Mesodermal cell (in vitro differentiated cells): Measurements from ENCODE around the gene PIGB.

ENCODE experiments used
- H3K27ac ChIP-seq: 2 replicates; pipeline ENCODE4 v1.7.0; 2013; ENCODE audit warnings: mild to moderate bottlenecking, low read depth, low read length, moderate library complexity; ENCODE audit not compliant: severe bottlenecking
- H3K36me3 ChIP-seq: 2 replicates; pipeline ENCODE4 v1.7.1; 2013; ENCODE audit warnings: mild to moderate bottlenecking, low read length, moderate library complexity; ENCODE audit not compliant: control insufficient read depth, insufficient read depth
- H3K4me1 ChIP-seq: one replicate; pipeline ENCODE4 v1.7.1; 2013; ENCODE audit warnings: mild to moderate bottlenecking, low read length; ENCODE audit not compliant: insufficient read depth, control insufficient read depth, poor library complexity, severe bottlenecking
- H3K4me3 ChIP-seq: 2 replicates; pipeline ENCODE4 v1.7.0; 2013; ENCODE audit warnings: low read length, control low read depth, mild to moderate bottlenecking; ENCODE audit not compliant: insufficient read depth, poor library complexity, severe bottlenecking; ENCODE audit errors: extremely low read depth
- H3K9me3 ChIP-seq: 2 replicates; pipeline ENCODE4 v1.7.1; 2013; ENCODE audit warnings: mild to moderate bottlenecking, low read length, moderate library complexity; ENCODE audit not compliant: control insufficient read depth
- WGBS, 2 experiments: methylation state at CpG; one replicate each; pipeline ENCODE4 v1.1.5; 2013; ENCODE audit warnings: missing lambda C conversion rate in 2 of 2; ENCODE audit not compliant: insufficient coverage in 2 of 2; 5-methylcytosine and 5-hydroxymethylcytosine counted together

The PIGB gene

DNA sequence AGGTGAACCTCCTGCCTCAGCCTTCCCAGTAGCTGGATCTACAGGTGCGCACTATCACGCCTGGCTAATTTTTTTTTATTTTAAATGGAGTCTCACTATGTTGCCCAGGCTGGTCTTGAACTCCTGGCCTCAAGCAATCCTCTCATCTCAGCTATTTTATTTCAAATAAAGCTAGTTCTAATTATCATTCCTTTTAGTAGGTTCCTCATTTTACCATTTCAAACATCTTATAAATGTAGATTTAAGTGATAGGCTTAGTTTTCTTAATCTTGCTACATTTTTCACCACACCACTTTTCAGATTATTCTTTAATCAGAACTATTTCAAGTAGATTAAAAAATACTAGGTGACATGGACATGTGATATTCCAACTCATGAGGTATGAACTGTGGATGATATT lies 30.3 kb downstream of the PIGB start:
- WGBS, 2 experiments: 100% methylated on average over 2 of the region's 2 CpGs; no CpG with 5 or more reads in 1 of the 2 experiments
- H3K4me1 ChIP-seq: peaks cover 4% of the 10 kb centered on the region

DNA sequence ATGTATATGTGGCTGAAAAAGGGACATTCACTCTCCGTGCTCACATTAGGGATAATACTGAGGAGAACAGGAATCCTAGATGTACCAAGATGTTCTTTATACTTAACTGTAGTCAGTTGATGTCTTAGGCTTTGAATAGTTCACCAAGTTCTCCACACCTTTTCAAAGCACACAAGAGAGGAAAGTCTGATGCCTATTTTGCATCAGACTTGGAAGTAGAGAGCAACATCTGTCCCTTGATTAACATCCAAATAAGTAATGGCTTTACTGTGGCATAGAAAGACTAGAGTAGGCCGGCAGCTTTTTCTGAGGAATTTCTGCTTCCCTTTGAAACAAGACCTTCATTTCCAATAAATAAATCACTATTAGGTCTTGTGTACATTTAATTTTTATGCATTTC lies 34.0 kb downstream of the PIGB start:
- no CpG with 5 or more reads among the region's 2 CpGs for WGBS, 2 experiments
- no peaks in the 10 kb centered on the region for H3K4me1 ChIP-seq
- H3K9me3 ChIP-seq: no peaks in the 10 kb centered on the region
- no peaks in the 10 kb centered on the region for H3K36me3 ChIP-seq
- no peak overlapping the region for H3K4me3 ChIP-seq
- no peak overlapping the region for H3K27ac ChIP-seq

More for the DNA sequence above, 30.3 kb downstream of the PIGB start:
- H3K27ac ChIP-seq: no peak overlapping the region
- peaks cover 4% of the 10 kb centered on the region for H3K36me3 ChIP-seq
- H3K4me3 ChIP-seq: no peak overlapping the region
- H3K9me3 ChIP-seq: no peaks in the 10 kb centered on the region

DNA sequence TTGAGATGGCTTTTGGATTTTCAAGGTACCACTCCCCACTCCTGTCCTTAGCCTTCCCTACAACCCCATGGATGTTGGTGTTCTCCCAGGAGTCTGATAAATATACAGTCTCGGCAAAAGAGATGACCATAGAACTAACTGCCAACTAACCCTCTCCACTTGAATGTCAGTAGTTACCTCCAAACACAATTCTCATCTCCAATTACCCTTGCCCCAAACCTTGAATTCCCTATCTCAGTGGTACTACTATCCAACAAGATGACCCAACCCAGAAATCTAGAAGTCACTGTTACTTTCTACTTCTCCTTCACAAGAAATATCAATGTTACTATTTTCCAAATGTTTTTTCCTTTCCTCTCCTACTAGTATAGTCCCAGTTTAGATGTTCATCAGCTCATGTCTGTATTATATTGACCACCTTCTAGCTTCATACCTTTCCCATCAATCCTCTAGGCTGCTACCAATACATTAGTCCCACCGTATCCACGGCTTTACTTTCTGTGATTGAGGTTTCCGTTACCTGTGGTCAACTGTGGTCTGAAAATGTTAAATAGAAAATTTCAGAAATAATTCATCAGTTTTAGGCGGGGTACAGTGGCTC lies 38.1 kb downstream of the PIGB start:
- Histone ChIP-seq H3K27ac (no peak overlapping the region), H3K36me3 (no peaks in the 10 kb centered on the region), H3K4me3 (no peak overlapping the region), H3K9me3 (no peaks in the 10 kb centered on the region), H3K4me1 (no peaks in the 10 kb centered on the region)
- WGBS, 2 experiments: 100% methylated on average over 2 of the region's 5 CpGs; no CpG with 5 or more reads in 1 of the 2 experiments

DNA sequence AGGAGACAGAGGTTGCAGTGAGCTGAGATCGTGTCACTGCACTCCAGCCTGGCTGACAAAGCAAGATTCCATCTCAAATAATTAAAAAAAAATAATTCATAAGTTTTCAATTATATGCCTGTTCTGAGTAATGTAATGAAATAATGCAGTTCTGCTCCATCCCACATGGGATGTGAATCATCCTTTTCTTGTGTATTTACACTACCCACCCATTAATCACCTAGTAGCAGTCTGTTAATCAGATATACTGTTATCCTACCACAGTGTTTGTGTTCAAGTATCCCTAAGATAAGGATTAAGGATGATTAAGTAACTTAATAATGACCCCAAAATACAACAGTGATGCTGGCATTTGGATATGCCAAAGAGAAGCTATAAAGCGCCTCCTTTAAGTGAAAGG lies 38.8 kb downstream of the PIGB start:
- WGBS, 2 experiments: no CpG with 5 or more reads among the region's 2 CpGs
- H3K4me3 ChIP-seq: no peak overlapping the region
- no peaks in the 10 kb centered on the region for H3K36me3 ChIP-seq
- H3K9me3 ChIP-seq: no peaks in the 10 kb centered on the region
- no peak overlapping the region for H3K27ac ChIP-seq
- H3K4me1 ChIP-seq: no peaks in the 10 kb centered on the region

DNA sequence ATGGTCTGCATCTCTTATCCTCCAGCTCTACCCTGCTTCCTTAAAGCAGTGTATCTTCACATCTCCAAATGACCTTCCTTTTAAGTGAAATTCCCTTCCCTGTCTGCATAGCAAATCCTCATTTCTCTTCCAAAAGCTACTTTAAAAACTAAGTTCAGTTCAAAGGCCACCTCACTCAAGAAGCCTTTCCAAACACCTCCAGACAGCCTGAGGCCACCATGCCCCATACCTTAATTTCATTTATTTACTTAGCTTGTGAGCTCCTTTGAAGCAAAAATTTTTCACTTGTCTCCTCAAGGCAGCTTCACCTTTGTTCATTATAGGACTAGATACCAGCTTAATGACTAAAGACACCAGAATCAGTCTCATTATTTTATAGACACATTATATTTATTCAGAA lies 39.4 kb downstream of the PIGB start:
- H3K9me3 ChIP-seq: no peaks in the 10 kb centered on the region
- no peaks in the 10 kb centered on the region for H3K36me3 ChIP-seq
- no peak overlapping the region for H3K27ac ChIP-seq
- no peaks in the 10 kb centered on the region for H3K4me1 ChIP-seq
- no peak overlapping the region for H3K4me3 ChIP-seq

DNA sequence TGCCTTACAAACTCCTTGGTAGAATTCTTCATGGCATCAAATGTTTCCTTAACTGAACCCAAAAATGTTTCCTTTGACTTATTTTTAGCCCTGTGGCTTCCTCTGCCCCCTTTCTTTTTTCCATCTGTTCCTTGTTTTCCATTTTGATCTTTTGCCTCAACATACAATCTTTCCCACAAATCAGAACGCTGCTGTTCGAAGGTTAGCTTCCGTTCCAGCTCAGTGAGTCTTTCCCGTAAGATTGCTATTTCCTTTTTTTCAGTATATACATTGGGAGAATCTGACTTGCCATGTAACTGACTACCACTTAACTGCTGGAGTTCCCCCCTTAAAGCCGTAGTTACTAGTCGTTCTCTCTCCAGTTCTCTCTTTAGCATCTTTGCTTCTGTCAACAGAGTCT lies 41.2 kb downstream of the PIGB start:
- Histone ChIP-seq H3K4me3 (no peak overlapping the region), H3K27ac (no peak overlapping the region), H3K36me3 (no peaks in the 10 kb centered on the region), H3K9me3 (no peaks in the 10 kb centered on the region), H3K4me1 (no peaks in the 10 kb centered on the region)
- 78 to 86% methylated on average over 5 of the region's 6 CpGs for WGBS, 2 experiments

DNA sequence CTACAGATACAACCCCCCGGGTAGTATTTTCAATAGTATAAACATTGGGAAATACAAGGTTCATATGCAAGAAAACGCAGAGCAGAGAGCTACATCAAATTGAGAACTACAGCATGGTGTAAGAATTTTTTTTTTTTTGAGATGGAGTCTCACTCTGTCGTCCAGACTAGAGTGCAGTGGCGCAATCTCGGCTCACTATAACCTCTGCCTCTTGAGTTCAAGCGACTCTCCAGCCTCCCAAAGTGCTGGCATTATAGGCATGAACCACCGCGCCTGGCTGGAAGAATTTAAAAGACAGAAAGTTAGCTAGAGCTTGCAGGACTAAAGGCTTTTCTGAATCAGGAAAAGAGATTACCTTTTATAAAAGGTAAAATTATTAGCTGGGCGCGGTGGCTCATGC lies 42.0 kb downstream of the PIGB start:
- WGBS, 2 experiments: 85 to 89% methylated on average over 6 to 7 of the region's 10 CpGs
- Histone ChIP-seq H3K9me3 (no peaks in the 10 kb centered on the region), H3K27ac (no peak overlapping the region), H3K36me3 (no peaks in the 10 kb centered on the region), H3K4me3 (no peak overlapping the region), H3K4me1 (no peaks in the 10 kb centered on the region)

DNA sequence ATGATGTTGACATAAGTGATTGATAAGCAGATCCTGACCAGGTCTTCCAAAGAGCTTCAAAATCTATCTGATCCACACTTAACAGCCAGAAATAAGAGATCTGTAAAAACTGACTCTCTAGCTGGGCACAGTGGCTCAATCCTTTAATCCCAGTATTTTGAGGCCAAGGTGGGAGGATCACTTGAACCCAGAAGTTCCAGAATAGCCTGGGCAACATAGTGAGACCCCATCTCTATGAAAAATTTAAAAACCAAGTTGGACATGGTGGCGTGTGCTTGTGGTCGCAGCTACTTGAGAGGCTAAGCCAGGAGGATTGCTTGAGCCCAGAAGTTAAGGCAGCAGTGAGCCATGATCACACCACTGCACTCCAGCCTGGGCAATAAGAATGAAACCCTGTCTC lies 43.6 kb downstream of the PIGB start:
- Histone ChIP-seq H3K27ac (no peak overlapping the region), H3K36me3 (no peaks in the 10 kb centered on the region), H3K9me3 (no peaks in the 10 kb centered on the region), H3K4me1 (no peaks in the 10 kb centered on the region), H3K4me3 (no peak overlapping the region)
- 86 to 94% methylated on average over 2 of the region's 2 CpGs for WGBS, 2 experiments

DNA sequence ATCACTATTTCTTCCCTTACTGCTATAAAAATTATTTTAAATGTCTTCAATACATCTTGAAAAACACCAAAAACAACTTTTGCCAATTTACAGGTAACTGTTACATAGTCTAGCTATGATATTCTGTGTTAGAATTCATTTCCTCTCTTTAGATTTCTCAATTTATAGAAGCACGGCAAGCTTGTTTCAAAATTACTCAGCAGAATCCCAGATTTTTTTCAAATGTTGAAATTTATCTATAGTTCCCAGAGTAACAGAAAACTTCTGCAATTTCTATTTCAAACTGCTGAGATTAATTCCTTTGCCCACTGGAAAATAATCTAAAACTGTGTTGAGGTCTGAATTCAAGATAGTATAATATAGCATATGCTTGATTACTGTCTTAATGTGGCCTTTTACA lies 48.0 kb downstream of the PIGB start:
- H3K9me3 ChIP-seq: no peaks in the 10 kb centered on the region
- H3K4me1 ChIP-seq: no peaks in the 10 kb centered on the region
- no CpG with 5 or more reads among the region's 1 CpG for WGBS, 2 experiments
- H3K36me3 ChIP-seq: no peaks in the 10 kb centered on the region
- no peak overlapping the region for H3K27ac ChIP-seq
- no peak overlapping the region for H3K4me3 ChIP-seq

DNA sequence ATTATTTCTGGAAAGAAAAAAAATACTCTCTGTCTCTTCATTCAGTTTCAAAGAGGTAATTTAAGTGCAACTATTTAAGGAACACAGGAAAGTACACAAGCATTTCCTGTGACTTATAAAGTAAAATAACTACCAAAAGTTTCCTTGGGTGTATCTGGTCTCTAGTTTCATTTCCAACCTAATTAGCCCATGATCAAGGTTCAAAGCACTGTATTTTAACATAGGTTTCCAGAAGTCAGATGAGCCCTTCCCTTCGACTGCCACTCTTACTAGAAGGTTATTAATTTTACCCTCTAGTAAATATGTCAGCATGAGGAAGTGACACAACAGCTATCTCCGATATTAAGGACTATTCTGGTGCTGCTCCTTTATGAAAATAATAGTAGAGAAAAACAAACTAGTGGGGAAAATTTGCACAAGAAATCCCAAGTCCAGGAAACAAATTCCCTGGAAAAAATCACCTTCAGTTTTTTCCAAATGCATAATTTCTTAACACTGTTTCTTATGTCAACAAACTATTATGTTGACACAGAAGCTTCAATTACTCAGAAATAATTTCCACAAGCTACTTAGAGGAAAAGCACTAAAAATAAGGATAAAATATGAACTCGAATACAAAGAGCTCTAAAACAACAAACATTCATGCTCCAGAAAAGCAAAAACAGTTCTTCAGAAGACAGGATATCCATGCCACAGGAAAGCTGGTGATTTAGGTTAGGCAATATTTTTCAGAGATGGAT lies 53.8 kb downstream of the PIGB start:
- no CpG with 5 or more reads among the region's 3 CpGs for WGBS, 2 experiments
- no peak overlapping the region for H3K27ac ChIP-seq
- H3K36me3 ChIP-seq: no peaks in the 10 kb centered on the region
- no peak overlapping the region for H3K4me3 ChIP-seq
- H3K4me1 ChIP-seq: no peaks in the 10 kb centered on the region
- H3K9me3 ChIP-seq: no peaks in the 10 kb centered on the region

DNA sequence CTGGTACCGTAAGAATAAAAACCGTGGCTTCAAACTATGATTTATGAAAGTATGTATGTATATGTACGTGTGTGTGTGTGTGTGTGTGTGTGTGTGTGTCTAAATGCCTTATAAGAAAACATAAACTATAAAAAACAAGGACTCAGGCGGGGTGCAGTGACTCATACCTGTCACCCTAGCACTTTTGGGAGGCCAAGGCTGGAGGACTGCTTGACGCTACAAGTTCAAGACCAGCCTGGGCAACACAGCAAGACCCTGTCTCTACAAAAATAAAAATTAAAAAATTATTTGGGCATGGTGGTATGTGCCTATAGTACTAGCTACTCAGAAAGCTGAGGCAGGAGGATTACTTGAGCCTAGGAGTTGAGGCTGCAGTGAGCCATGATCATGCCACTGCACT lies 60.1 kb downstream of the PIGB start:
- no peak overlapping the region for H3K4me3 ChIP-seq
- H3K27ac ChIP-seq: no peak overlapping the region
- no peaks in the 10 kb centered on the region for H3K9me3 ChIP-seq
- H3K36me3 ChIP-seq: peaks cover 15% of the 10 kb centered on the region
- WGBS, 2 experiments: 95% methylated on average over 3 of the region's 5 CpGs; no CpG with 5 or more reads in 1 of the 2 experiments
- no peaks in the 10 kb centered on the region for H3K4me1 ChIP-seq
